GM19395 (cell line): ENCODE results near the gene ACSF2.
A peak's percentile ranks its signal among the peaks of the same experiment; 100 is the strongest.
"Not testable (repeated sequence)": the region's sequence is repeated elsewhere in the genome, so short reads cannot be mapped to it uniquely, and the experiment has no call there.

Experiments
- ATAC-seq: cut with Tn5 transposase; IDR thresholded peaks from one replicate; pipeline ENCODE4 v1.9.1; 2021; ENCODE audit warnings: mild to moderate bottlenecking, moderate library complexity; ENCODE audit not compliant: unreplicated experiment

ACSF2 gene

GRCh38 chr17:50425682-50426471 is at the start of gene ACSF2:
ACSF2 (plus strand) TSS chr17:50426218; CDS start chr17:50426262, 44 bp downstream.
- peak; percentile 56 for ATAC-seq

GRCh38 chr17:50379351-50380132 is 46.5 kb upstream of the ACSF2 start:
- ATAC-seq, result no peak

GRCh38 chr17:50380369-50381259 is 45.4 kb upstream of the ACSF2 start:
- no peak for ATAC-seq

GRCh38 chr17:50381260-50381815 is 44.7 kb upstream of the ACSF2 start:
- no peak for ATAC-seq

GRCh38 chr17:50381920-50382319 is 44.1 kb upstream of the ACSF2 start:
- ATAC-seq, result no peak

GRCh38 chr17:50382931-50383330 is 43.1 kb upstream of the ACSF2 start:
- ATAC-seq, result no peak

GRCh38 chr17:50386510-50386909 is 39.5 kb upstream of the ACSF2 start:
- no peak for ATAC-seq

- ATAC-seq, result no peak
Measured at GRCh38 chr17:50388728-50389127, 37.3 kb upstream of the ACSF2 start.

- ATAC-seq, result no peak
Measured at GRCh38 chr17:50389534-50389933, 36.5 kb upstream of the ACSF2 start.

GRCh38 chr17:50392621-50393020 is 33.4 kb upstream of the ACSF2 start:
- no peak for ATAC-seq

- ATAC-seq, result no peak
Measured at GRCh38 chr17:50393700-50394099, 32.3 kb upstream of the ACSF2 start.

- no peak for ATAC-seq
Measured at GRCh38 chr17:50394711-50395110, 31.3 kb upstream of the ACSF2 start.

- no peak for ATAC-seq
Measured at GRCh38 chr17:50396261-50397110, 29.5 kb upstream of the ACSF2 start.

- peak; percentile 93 for ATAC-seq
Measured at GRCh38 chr17:50397111-50397918, 28.7 kb upstream of the ACSF2 start, which contains the start of gene LRRC59. LRRC59 (minus strand) TSS chr17:50397523; CDS start chr17:50397317, 206 bp downstream.

- ATAC-seq, result no peak
Measured at GRCh38 chr17:50397919-50398285, 28.1 kb upstream of the ACSF2 start.

GRCh38 chr17:50398672-50399071 is 27.3 kb upstream of the ACSF2 start:
- ATAC-seq, result not testable (repeated sequence)

- ATAC-seq, result not testable (repeated sequence)
Measured at GRCh38 chr17:50399591-50399990, 26.4 kb upstream of the ACSF2 start.

GRCh38 chr17:50405351-50405750 is 20.7 kb upstream of the ACSF2 start:
- not testable (repeated sequence) for ATAC-seq

GRCh38 chr17:50406578-50406977 is 19.4 kb upstream of the ACSF2 start:
- no peak for ATAC-seq
